ENCODE measurements around the gene RXFP1.

Gene RXFP1

DNA sequence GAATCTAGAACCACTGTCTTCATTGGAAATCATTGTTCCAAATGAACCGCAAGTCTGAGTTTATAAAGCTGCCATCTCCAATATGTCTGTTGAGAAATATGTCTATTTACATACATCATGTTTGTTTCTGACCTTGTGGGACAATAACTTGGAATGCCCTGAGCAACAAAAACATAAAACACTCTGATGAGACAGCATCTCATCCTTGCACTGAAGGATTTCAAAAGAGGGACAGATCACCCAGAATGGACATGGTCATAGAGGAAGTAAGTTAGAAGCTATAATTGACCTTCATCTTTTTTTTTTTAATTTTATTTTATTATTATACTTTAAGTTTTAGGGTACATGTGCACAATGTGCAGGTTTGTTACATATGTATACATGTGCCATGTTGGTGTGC lies 22.5 kb downstream of the RXFP1 start:
- no peaks in the 10 kb centered on the region for H3K27me3 ChIP-seq (ENCODE audit: control insufficient read depth in 1 of 2, insufficient read depth in 2 of 2, low read length in 2 of 2)
- H3K9ac ChIP-seq (ENCODE audit: low read length): no peak overlapping the region
- H3K9me3 ChIP-seq (ENCODE audit: low read length): no peaks in the 10 kb centered on the region
- H3K27ac ChIP-seq (ENCODE audit: low read depth, low read length): no peak overlapping the region
- no peak overlapping the region for H3K4me3 ChIP-seq (ENCODE audit: low read depth in 1 of 2, low read length in 2 of 2)
- no peaks in the 10 kb centered on the region for H3K36me3 ChIP-seq (ENCODE audit: insufficient read depth, low read length)
- H3K4me1 ChIP-seq (ENCODE audit: insufficient read depth, low read length): no peaks in the 10 kb centered on the region

DNA sequence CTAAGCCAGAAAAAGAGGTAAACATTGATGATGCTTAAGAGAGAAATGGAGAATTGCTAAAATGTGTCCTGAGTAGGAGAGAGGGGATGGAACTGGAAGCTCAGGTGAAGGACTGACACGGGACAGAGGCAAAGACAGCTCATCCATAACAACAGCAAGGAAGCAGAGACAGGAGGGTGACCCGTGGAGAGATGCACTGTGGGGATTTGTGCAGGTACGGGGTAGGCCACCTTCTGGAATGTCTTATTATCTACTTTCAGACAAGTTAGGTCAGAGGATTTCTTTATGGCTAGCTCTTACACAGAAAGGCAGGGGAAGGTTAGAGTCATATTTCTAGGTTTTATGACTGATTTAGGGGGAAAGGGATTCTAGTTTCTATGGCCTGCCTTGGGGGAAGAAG lies 31.7 kb downstream of the RXFP1 start:
- Histone ChIP-seq H3K9me3 (ENCODE audit: low read length) (no peaks in the 10 kb centered on the region), H3K9ac (ENCODE audit: low read length) (no peak overlapping the region), H3K4me1 (ENCODE audit: insufficient read depth, low read length) (no peaks in the 10 kb centered on the region), H3K27me3 (ENCODE audit: control insufficient read depth in 1 of 2, insufficient read depth in 2 of 2, low read length in 2 of 2) (no peaks in the 10 kb centered on the region), H3K36me3 (ENCODE audit: insufficient read depth, low read length) (no peaks in the 10 kb centered on the region), H3K27ac (ENCODE audit: low read depth, low read length) (no peak overlapping the region), H3K4me3 (ENCODE audit: low read depth in 1 of 2, low read length in 2 of 2) (no peak overlapping the region)

DNA sequence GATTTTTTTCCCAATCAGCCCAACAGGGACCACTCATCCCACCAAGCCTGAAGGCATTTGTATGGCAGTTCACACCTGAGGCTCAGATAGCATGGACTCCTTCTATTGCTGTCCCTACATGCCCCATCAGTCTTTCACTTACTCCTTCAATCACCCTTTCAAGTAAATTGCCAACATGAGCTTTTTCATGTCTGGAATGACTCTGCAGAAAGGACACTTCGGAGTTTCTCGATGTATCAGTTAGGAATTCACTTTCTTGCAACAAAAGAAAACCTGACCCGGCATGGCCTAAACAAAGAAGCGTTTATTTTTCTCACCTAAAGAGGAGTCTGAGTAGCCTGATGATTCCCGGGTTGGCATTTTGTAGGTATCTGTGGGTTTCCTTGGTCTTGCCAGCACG lies 38.6 kb downstream of the RXFP1 start:
- no peak overlapping the region for H3K4me3 ChIP-seq (ENCODE audit: low read depth in 1 of 2, low read length in 2 of 2)
- no peaks in the 10 kb centered on the region for H3K9me3 ChIP-seq (ENCODE audit: low read length)
- no peak overlapping the region for H3K27ac ChIP-seq (ENCODE audit: low read depth, low read length)
- H3K4me1 ChIP-seq (ENCODE audit: insufficient read depth, low read length): no peaks in the 10 kb centered on the region
- H3K36me3 ChIP-seq (ENCODE audit: insufficient read depth, low read length): no peaks in the 10 kb centered on the region
- no peak overlapping the region for H3K9ac ChIP-seq (ENCODE audit: low read length)
- H3K27me3 ChIP-seq (ENCODE audit: control insufficient read depth in 1 of 2, insufficient read depth in 2 of 2, low read length in 2 of 2): no peaks in the 10 kb centered on the region

DNA sequence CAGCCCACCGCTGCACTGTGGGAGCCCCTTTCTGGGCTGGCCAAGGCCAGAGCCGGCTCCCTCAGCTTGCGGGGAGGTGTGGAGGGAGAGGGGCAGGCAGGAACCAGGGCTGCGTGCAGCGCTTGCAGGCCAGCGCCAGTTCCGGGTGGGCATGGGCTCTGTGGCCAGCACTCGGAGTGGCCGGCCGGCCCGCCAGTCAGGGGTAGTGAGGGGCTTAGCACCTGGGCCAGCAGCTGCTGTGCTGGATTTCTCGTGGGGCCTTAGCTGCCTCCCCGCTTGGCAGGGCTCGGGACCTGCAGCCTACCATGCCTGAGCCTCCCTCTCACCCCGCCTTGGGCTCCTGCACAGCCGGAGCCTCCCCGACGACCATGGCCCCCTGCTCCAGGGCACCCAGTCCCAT lies 45.2 kb downstream of the RXFP1 start:
- no peaks in the 10 kb centered on the region for H3K4me1 ChIP-seq (ENCODE audit: insufficient read depth, low read length)
- no peak overlapping the region for H3K4me3 ChIP-seq (ENCODE audit: low read depth in 1 of 2, low read length in 2 of 2)
- H3K9ac ChIP-seq (ENCODE audit: low read length): no peak overlapping the region
- H3K27ac ChIP-seq (ENCODE audit: low read depth, low read length): no peak overlapping the region
- H3K27me3 ChIP-seq (ENCODE audit: control insufficient read depth in 1 of 2, insufficient read depth in 2 of 2, low read length in 2 of 2): no peaks in the 10 kb centered on the region
- H3K36me3 ChIP-seq (ENCODE audit: insufficient read depth, low read length): no peaks in the 10 kb centered on the region
- no peaks in the 10 kb centered on the region for H3K9me3 ChIP-seq (ENCODE audit: low read length)

DNA sequence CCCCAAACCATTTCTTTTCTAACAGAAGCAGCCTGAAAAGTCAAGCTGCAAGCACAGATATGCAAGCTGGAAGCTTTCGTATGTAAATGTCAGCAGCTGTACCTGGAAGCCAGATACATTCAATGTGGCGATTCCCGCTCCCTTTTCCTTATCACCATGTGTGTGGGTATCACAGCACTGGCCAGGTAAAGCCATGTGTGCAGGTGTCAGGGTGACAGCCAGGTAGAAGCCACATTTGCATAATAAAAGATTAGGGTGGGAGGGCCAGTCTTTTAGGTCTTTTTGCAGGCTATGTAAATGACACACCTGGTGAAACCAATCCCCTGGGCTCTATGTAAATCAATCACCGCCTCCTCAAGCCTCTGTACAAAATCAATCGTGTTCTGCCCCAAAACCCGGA lies 50.1 kb downstream of the RXFP1 start:
- Histone ChIP-seq H3K36me3 (ENCODE audit: insufficient read depth, low read length) (no peaks in the 10 kb centered on the region), H3K4me3 (ENCODE audit: low read depth in 1 of 2, low read length in 2 of 2) (no peak overlapping the region), H3K9ac (ENCODE audit: low read length) (no peak overlapping the region), H3K9me3 (ENCODE audit: low read length) (no peaks in the 10 kb centered on the region), H3K4me1 (ENCODE audit: insufficient read depth, low read length) (no peaks in the 10 kb centered on the region), H3K27me3 (ENCODE audit: control insufficient read depth in 1 of 2, insufficient read depth in 2 of 2, low read length in 2 of 2) (no peaks in the 10 kb centered on the region), H3K27ac (ENCODE audit: low read depth, low read length) (no peak overlapping the region)

DNA sequence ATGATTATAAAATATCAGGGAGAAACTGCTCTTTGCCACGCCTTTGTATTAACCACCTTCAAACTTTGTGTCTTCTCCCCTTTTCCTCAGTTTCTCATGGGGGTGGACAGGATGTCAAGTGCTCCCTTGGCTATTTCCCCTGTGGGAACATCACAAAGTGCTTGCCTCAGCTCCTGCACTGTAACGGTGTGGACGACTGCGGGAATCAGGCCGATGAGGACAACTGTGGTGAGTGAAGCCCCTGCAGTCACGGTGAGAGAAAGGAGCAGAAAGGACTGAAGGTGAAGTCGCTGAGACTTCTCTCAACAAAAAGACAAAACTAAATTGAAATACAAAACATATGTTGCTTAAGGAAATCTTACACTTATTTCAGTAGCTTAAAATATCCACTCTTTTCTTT lies 50.9 kb downstream of the RXFP1 start:
- Histone ChIP-seq H3K9ac (ENCODE audit: low read length) (no peak overlapping the region), H3K9me3 (ENCODE audit: low read length) (no peaks in the 10 kb centered on the region), H3K4me3 (ENCODE audit: low read depth in 1 of 2, low read length in 2 of 2) (no peak overlapping the region), H3K27ac (ENCODE audit: low read depth, low read length) (no peak overlapping the region), H3K4me1 (ENCODE audit: insufficient read depth, low read length) (no peaks in the 10 kb centered on the region), H3K36me3 (ENCODE audit: insufficient read depth, low read length) (no peaks in the 10 kb centered on the region), H3K27me3 (ENCODE audit: control insufficient read depth in 1 of 2, insufficient read depth in 2 of 2, low read length in 2 of 2) (no peaks in the 10 kb centered on the region)

DNA sequence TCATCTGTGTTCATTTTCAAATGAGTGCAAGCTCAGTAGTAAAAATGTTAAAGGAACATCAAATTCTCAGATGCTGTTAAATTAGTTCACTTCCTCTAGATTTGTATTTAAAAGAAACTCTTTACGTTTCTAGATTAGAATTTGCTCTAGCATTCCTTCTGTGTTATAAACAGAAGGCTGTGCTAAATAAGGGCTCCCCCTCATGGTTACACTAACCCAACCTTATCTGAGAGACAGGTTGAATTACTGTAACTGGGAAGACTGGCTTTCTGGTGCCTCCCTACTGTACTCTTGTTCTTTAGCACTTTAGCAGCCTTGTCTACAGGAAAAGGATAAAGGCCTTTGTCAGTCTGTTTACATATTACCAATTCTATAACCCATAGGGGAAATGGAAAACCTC lies 56.8 kb downstream of the RXFP1 start:
- H3K36me3 ChIP-seq (ENCODE audit: insufficient read depth, low read length): no peaks in the 10 kb centered on the region
- H3K27ac ChIP-seq (ENCODE audit: low read depth, low read length): no peak overlapping the region
- H3K27me3 ChIP-seq (ENCODE audit: control insufficient read depth in 1 of 2, insufficient read depth in 2 of 2, low read length in 2 of 2): no peaks in the 10 kb centered on the region
- H3K9me3 ChIP-seq (ENCODE audit: low read length): no peaks in the 10 kb centered on the region
- H3K4me3 ChIP-seq (ENCODE audit: low read depth in 1 of 2, low read length in 2 of 2): no peak overlapping the region
- no peak overlapping the region for H3K9ac ChIP-seq (ENCODE audit: low read length)
- no peaks in the 10 kb centered on the region for H3K4me1 ChIP-seq (ENCODE audit: insufficient read depth, low read length)

DNA sequence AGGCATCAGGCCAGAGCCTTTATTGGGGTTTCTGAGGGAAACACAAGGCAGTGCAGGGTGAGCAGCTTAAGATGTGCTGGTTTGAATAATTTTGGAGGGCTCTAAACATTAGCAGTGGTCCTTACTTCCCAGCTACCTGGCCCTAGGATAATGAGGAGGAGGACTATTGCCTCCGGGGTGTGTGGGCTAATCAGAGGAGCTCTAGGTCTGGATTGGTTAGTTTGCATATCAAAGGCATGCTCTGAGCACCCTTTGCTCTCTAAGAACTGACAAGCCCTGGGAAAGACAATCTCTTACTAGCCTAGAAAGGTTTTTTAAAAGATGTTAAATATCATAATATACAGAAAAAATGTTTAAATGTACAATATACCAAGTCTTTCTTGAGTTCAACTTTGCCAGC lies 58.4 kb downstream of the RXFP1 start:
- Histone ChIP-seq H3K9me3 (ENCODE audit: low read length) (no peaks in the 10 kb centered on the region), H3K4me1 (ENCODE audit: insufficient read depth, low read length) (no peaks in the 10 kb centered on the region), H3K9ac (ENCODE audit: low read length) (no peak overlapping the region), H3K27ac (ENCODE audit: low read depth, low read length) (no peak overlapping the region), H3K27me3 (ENCODE audit: control insufficient read depth in 1 of 2, insufficient read depth in 2 of 2, low read length in 2 of 2) (no peaks in the 10 kb centered on the region), H3K4me3 (ENCODE audit: low read depth in 1 of 2, low read length in 2 of 2) (no peak overlapping the region), H3K36me3 (ENCODE audit: insufficient read depth, low read length) (no peaks in the 10 kb centered on the region)

DNA sequence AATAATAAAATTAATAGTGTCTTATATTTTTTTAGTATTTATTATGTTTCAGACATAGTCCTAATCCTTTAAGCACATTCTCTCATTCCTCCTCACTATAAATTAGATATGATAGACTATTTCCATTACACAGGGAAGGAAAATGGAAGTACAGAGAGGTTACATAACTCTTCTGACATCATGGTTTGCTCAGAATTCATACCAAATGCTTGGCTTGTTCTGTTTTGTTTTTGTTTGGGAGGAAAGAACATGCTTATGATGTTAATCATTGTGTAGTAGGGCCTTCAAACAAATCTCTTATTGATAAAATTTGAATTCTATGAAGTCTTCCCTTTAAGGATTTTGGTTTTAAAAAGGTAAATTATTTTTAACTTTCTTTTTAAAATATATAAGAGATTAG lies 59.5 kb downstream of the RXFP1 start:
- H3K9me3 ChIP-seq (ENCODE audit: low read length): no peaks in the 10 kb centered on the region
- no peak overlapping the region for H3K9ac ChIP-seq (ENCODE audit: low read length)
- no peak overlapping the region for H3K4me3 ChIP-seq (ENCODE audit: low read depth in 1 of 2, low read length in 2 of 2)
- no peak overlapping the region for H3K27ac ChIP-seq (ENCODE audit: low read depth, low read length)
- H3K4me1 ChIP-seq (ENCODE audit: insufficient read depth, low read length): no peaks in the 10 kb centered on the region
- no peaks in the 10 kb centered on the region for H3K36me3 ChIP-seq (ENCODE audit: insufficient read depth, low read length)
- H3K27me3 ChIP-seq (ENCODE audit: control insufficient read depth in 1 of 2, insufficient read depth in 2 of 2, low read length in 2 of 2): no peaks in the 10 kb centered on the region

DNA sequence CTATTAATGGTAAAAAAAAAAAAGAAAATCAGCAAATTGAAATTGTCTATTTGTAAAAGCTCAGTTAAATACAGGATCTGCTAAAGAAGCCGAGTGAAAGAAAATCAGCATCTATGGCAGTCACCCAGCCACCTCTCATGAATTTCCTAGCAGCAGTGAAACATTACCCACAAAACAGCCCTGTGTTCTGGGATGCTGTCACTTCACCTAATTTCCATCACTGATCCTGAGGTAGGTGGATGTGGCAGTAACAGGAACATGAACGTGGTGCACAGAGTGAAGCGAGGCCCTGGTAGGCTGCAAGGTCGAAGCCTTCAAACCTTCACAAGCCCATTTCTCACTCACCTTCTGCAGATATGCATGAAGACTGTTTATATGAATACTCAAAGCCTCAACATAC lies 65.2 kb downstream of the RXFP1 start:
- H3K9ac ChIP-seq (ENCODE audit: low read length): no peak overlapping the region
- H3K27ac ChIP-seq (ENCODE audit: low read depth, low read length): no peak overlapping the region
- no peaks in the 10 kb centered on the region for H3K36me3 ChIP-seq (ENCODE audit: insufficient read depth, low read length)
- no peaks in the 10 kb centered on the region for H3K9me3 ChIP-seq (ENCODE audit: low read length)
- H3K4me1 ChIP-seq (ENCODE audit: insufficient read depth, low read length): no peaks in the 10 kb centered on the region
- H3K4me3 ChIP-seq (ENCODE audit: low read depth in 1 of 2, low read length in 2 of 2): no peak overlapping the region
- no peaks in the 10 kb centered on the region for H3K27me3 ChIP-seq (ENCODE audit: control insufficient read depth in 1 of 2, insufficient read depth in 2 of 2, low read length in 2 of 2)

DNA sequence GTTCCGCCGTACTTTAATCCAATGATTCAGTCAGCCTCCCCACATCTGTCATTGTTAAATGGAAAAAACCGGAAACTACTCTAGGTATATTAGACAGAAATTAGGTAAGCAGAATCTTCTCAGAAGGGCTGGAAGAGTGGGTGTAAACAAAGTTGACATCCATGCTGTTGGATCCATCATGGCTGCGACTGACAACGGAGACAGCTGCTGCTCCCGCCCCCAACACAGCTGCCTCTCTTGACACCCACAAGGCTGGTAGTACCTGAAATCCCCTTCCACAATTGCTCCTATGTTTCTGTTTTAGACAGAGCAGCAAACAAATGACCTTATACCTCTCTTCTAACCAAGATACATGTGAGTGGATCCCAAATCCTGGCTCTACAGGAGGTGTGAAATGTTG lies 66.6 kb downstream of the RXFP1 start:
- Histone ChIP-seq H3K27me3 (ENCODE audit: control insufficient read depth in 1 of 2, insufficient read depth in 2 of 2, low read length in 2 of 2) (no peaks in the 10 kb centered on the region), H3K36me3 (ENCODE audit: insufficient read depth, low read length) (no peaks in the 10 kb centered on the region), H3K4me1 (ENCODE audit: insufficient read depth, low read length) (no peaks in the 10 kb centered on the region), H3K9ac (ENCODE audit: low read length) (no peak overlapping the region), H3K27ac (ENCODE audit: low read depth, low read length) (no peak overlapping the region), H3K4me3 (ENCODE audit: low read depth in 1 of 2, low read length in 2 of 2) (no peak overlapping the region), H3K9me3 (ENCODE audit: low read length) (no peaks in the 10 kb centered on the region)

DNA sequence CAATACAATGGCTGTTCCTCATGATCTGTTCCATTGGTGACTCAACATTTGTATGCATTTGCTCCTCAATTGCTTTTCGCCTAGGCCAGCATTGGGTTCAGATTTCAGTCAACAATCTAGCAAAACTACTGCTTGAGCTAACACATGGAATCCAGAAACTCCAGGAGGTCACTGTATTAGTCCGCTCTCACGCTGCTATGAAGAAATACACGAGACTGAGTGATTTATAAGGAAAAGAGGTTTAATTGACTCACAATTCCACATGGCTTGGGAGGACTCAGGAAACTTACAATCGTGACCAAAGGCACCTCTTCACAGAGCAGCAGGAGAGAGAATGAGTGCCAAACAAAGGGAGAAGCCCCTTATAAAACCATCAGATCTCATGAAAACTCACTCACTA lies 67.1 kb downstream of the RXFP1 start:
- no peaks in the 10 kb centered on the region for H3K9me3 ChIP-seq (ENCODE audit: low read length)
- no peaks in the 10 kb centered on the region for H3K4me1 ChIP-seq (ENCODE audit: insufficient read depth, low read length)
- H3K27ac ChIP-seq (ENCODE audit: low read depth, low read length): no peak overlapping the region
- no peaks in the 10 kb centered on the region for H3K27me3 ChIP-seq (ENCODE audit: control insufficient read depth in 1 of 2, insufficient read depth in 2 of 2, low read length in 2 of 2)
- H3K36me3 ChIP-seq (ENCODE audit: insufficient read depth, low read length): no peaks in the 10 kb centered on the region
- no peak overlapping the region for H3K9ac ChIP-seq (ENCODE audit: low read length)
- H3K4me3 ChIP-seq (ENCODE audit: low read depth in 1 of 2, low read length in 2 of 2): no peak overlapping the region

All from muscle layer of colon (tissue), 2 donors.